Measurements from ENCODE around the gene CELA3B.
"Not testable (repeated sequence)": the region's sequence is repeated elsewhere in the genome, so short reads cannot be mapped to it uniquely, and the experiment has no call there.

Gene CELA3B

DNA sequence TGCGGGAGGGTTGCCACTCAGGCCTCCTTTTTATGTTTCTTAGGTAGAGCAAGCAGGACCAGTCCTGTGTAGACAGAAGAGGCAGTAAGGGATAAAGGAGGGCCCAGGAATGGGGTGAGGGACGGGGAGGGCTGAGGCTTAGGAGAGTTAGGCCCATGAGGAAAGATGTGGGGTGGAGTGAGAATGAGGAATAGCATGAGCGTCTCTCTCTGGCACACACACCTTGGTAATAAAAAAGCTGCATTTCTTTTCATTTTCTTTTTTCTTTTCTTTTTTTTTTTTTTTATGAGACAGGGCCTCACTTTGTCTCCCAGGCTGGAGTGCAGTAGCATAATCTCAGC is 32.1 kb upstream of the CELA3B start:
- DNase-seq: no peak

DNA sequence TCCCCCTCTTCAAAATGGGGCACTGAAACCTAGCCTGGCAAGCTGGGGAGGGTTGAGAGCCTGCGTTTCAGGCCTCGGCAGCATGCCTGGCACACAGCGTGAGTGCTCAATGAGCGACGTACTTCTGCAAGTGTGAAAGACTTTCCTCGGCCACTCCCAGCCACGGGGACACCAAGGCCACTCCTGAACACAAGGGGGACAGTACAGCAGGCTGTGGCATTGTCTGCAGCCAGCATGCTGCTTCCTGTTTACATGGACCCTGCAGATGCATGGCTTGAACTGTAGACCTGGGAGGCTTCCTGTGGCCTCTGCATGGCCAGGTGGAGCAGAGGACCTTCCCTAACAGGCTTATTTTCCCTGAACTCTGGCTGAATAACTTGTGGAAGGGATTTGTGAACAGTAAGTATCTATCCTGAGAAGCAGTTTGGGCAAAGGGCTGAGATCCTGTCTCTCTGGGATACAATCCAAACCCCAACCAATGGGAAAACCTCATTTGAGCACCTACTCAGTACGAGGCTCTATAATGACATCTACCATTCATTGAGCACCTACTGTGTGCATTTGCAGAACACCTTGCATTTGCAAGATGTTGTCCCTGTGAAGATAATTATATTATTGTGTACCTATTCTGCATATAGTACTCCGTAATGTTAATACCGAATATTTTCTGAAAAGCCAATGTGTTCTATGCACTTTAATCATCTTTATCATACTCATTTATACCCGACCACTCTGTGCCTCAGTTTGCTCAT is 29.8 kb upstream of the CELA3B start:
- no peak for DNase-seq

DNA sequence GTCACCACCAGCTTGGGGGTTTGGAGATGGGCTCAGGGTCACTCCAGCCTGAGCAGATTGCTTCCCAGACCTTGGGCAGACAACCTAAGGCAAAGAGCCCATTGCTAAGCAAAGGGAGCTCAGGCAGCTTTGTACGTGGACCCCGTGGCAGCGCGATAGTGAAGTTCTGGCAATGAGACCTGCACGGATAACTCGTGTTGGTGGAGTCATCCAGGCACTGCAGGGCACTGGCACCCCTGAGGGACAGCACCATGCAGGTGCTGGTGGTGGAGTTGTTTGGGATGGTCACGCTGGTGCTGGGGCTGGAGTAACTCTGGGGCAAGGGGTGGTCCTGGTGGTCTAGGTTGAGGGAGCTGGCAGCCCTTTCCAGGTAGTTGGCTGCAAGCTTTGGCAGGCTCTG is 26.1 kb upstream of the CELA3B start:
- no peak for DNase-seq

DNA sequence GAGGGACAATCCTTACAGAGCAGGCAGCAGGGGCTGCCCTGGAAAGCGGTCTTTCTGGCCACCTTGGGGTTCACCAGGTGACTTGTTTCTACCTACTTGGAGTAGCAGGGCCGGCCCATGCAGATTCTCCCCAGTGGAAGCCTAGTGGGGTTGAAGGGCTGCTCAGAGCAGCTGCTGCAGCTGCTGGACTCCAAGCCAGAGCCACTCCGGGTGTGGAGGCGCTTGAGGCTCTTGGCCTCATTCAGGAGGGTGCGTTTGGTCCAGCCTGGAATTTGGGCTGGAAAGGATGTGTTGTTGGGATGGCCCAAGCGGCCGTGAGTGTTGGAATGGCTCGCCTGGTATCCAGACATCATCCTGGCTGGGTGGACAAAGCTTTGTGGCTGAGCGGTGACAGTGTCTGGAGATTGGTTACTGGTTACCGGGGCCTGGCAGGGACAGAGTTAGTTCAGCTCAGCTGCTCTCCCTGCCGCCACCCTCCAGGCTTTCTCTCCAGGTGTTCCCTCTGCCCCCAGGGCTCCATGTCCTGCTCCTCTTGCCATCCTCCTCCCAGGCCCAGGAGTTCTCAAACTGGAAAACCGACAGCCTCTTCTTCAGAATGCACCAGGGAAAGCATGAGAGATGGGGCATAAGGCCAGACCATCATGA is 25.5 kb upstream of the CELA3B start:
- DNase-seq: no peak

DNA sequence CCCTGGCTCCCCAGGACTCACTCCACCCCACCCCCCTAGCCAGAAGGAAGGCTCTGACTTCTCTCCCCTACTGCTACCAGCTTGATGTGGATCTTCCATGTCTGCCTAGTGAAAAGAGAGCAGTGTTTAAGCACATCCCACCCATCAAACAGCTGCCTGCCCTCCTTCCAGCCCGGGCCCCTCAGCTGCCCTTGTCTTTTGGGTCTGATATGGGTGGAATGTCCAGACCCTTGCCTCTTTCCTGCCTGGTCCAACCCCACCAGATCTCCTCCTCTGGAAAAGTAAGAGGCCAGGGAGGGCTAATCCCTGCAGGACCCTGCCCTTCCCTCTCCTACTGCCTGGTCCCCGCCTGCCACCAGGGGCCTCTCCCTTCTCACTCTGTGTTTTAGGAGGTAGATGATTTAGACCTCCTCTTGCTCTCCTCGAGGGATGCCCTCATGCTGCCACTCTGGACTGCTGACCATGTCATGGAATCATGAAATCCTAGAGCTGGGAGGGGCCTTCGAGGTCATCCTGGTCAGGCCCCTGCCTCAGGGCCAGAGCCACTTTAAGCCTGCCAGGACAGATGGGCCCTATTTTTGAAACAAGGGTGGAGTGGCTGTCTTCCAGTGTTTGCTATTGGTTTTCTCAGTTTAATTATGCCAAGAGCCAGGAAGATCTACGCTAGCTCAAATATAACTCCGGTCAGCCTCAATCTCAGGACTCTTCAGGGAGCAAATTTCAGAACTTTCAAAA is 23.9 kb upstream of the CELA3B start:
- DNase-seq: no peak

DNA sequence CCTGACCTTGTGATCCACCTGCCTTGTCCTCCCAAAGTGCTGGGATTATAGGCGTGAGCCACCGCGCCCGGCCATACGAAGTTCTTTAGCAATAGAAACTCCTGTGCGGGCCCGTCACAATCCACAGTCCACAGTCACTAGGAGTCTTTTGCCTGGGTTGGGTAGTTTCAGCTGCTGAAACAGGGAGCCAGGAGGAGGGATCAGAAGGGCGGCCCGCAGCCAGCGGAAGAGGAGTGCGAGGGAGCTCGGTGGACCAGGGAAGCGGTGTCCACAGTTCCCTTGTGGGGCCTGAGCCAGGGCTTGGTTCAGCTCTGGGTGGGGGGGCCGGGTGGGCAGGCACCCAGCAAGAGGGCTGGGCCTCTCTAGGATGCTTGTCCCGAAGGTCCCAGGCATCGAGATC is 21.8 kb upstream of the CELA3B start:
- DNase-seq: no peak

DNA sequence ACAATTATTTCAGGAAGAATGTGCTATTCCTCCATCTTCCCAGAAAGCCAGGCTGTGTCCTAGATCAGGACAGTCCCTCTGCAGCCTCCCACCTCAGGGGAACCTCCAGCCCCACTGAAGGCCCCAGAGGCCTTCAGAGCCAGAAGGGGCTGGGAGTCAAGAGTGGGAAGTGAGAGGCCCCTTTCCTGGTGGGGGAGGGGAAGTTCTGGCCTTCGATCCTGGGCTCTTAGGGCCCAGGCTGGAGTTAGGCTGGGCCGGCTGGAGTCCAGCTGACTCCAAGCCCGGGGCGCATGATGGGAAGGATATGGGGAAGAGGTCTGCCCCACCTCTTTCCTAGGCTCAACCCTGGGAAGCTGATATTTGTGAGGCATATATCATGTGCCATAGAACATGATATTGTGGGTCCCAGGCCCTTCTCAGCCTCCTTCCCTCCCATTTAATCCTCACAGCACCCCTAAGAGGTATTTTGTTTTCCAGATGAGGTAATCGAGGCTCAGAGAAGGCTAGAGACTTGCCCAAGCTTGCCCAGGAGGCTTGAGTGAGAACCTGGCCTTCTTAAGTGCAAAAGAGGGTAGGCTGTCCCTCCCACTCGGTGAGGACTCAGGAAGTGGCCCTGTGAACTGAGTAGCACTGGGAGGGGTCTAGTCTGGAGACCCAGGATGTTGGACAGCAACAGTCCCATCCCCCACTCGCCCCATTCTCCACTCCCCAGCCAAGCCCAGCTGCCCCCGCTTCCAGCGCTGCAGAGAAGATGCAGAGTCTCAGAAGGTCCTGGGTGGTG is 21.1 kb upstream of the CELA3B start:
- no peak for DNase-seq

DNA sequence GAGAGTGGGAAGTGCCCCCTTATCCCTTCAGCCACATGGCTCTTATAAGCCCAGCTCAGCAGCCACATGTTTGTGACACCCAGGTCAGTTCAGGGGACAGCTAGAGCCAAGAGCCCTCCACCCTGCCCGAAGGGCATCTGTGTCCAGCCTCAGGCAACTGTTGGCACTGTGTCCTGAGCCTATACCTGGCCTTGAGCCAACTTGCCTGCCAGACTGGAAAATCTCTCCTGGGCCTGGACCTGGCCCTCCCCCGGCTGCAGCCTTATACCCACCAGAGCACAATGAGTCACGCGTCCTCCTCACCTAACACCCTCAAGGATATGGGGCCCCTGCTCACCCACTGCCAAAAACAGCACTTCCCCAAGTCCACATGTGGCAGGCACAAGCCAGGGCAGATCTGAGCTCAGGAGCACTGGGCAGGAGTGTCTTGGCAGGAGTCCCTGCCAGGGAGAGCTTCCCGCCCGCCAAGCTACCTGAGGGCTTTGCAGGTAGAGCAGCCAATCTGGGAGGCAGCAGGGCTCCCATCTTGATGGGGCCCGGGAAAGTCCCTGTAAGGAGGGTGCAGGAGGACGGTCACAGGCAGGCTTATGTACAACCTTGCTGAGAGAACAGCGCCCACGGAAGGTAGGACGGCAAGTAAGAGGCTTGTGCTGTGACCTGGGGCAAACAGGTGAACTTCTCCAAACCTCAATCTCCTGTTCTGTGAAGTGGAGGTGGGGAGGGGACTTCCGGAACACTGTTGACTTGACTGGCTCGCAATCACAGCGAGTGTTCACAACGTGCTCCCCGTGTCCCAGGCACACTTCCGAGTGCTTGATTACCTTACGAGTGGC is 19.9 kb upstream of the CELA3B start:
- no peak for DNase-seq

DNA sequence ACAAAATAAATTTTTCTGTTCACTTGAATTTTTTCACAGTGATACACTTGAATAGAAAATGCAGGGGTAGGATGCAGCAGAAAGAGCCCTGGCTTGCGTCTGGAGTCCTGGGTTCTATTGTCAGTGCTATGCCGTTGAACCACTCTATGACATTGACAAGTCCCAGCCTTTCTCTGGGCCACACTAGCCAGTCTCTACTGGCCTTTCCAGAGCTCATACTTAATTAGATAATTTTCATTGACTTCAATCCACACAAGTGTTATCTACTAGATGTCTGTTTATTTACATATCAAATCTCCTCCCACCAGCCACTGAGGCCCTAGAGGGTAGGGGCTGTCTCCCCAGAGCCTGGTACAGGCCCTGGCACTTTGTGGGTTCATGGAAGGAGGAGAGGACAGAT is 15.5 kb upstream of the CELA3B start:
- DNase-seq: no peak

DNA sequence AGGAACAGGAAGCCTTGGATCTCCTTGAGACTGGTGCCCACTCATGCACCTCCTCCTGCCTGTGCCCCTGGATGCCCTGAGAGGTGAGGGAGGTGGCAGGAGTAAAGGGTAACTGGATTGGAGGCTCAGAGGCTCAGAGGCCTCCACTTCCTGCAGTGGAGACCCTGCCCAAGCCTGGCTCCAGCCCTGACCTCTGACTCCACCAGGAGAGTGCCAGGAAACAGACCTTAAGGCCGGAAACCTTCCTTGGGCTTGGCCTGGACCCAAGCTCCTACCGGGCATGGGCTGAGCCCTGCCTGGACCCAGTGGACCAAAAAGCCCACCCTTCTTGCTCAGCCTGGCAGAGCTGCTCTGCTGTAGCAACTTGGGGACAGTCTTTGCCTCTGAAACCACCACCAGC is 15.0 kb upstream of the CELA3B start:
- DNase-seq: no peak

DNA sequence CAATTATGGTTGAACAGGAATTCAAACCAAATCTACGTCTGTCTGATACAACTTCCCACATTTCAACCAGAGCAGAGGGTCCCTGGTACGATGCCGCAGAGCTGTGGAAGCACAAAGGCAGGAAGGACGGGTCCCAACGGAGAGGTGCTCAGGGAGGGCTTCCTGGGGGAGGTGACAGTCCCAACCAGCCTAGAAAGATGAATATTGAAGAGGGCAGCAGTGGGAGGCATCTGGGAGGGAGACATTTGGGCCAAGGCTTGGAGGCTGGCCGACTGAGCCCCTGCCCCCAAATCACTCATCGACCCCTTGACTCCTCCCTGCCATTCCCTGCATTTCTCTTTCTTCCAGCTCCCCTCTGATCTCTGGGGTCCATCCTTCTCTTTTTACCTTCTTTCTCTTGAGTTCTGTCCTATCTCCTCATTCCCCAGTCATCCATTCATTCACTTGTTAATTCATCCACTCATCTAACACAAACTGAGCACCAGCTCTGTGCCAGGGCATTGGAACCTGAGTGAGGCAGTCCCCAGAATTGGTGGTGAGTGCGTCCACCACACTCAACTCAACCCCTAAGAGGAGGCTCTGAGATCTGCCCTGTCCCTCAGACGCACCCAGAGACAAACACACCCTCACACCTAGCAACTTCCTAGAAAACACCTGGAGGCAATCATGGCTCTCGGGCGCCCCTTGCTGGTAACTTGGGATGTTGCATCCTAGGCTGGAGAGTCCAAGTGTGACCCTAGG is 13.2 kb upstream of the CELA3B start:
- peak; percentile 90 for DNase-seq

DNA sequence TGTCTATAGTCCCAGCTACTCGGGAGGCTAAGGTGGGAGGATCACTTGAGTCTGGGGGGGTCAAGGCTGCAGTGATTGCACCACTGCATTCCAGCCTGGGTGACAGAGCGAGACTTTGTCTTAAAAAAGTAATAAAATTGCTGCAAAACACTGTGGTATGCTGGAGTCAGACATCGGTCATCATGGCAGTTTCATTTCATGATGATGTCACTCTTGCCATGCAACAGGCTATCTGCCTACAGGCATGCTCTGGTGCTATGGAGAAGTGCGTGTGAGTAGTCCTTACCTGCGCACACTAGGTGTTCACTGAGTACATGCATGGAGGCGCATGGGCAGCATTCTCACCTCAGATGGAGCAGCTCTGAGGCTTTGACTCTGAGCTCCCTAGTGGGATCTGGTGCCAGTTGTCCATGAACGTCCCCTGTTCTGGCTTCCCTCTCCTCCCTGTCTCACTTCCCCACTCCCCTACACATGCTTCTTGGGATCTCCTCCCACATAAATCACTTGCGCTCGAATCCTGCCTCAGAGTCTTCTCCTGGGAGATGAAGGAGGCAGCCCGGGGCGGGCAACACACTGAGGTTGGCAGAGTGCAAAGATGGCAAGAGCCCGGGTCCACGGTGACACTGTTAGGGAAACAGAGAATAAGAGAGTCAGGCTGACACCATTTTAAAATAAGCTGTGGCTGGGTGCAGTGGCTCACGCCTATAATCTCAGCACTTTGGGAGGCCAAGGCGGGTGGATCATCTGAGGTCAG is 10.4 kb upstream of the CELA3B start:
- no peak for DNase-seq

DNA sequence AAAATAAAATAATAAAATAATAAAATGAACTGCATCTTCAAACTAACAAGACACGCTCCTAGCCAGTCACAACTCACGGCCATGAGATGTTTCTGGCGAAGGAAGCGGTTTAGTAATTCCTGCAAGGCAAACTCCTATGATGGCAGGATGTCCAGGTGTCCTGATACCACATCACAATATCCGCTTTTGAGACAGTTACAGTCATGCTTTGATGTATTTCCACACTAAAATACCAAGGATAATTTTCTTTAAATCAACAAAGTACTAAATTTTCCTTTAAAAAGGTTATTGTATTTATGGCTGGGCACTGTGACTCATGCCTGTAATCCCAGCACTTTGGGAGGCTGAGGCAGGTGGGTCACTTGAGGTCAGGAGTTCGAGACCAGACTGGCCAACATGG is 9.6 kb upstream of the CELA3B start:
- not testable (repeated sequence) for DNase-seq

DNA sequence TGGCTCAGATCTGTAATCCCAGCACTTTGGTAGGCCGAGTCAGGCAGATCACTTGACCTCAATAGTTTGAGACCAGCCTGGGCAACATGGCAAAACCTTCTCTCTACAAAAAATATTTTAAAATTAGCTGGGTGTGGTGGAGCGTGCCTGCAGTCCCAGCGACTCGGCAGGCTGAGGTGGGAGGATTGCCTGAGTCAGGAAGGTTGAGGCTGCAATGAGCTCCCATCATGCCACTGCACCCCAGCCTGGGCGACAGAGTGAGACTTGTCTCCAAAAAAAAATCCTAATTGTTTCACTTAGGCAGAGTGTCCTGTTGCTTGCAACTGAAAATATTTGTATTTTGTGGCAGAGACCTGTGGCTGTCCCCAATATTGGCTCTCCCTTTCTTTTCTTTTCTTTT is 7.8 kb upstream of the CELA3B start:
- DNase-seq: not testable (repeated sequence)

DNA sequence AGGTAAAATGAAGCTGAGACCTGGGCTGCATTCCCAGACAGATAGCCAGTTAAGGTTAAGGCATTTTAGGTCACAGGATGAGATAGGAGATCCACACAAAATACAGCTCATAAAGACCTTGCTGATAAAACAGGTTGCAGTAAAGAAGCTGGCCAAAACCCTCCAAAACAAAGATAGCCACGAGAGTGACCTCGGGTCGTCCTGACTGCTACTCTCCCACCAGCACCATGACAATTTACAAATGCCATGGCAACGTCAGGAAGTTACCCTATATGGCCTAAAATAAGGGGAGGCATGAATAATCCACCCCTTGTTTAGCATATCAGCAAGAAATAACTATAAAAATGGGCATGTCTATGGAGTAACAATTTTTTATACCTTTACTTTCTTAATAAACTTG is 6.3 kb upstream of the CELA3B start:
- DNase-seq: not testable (repeated sequence)

DNA sequence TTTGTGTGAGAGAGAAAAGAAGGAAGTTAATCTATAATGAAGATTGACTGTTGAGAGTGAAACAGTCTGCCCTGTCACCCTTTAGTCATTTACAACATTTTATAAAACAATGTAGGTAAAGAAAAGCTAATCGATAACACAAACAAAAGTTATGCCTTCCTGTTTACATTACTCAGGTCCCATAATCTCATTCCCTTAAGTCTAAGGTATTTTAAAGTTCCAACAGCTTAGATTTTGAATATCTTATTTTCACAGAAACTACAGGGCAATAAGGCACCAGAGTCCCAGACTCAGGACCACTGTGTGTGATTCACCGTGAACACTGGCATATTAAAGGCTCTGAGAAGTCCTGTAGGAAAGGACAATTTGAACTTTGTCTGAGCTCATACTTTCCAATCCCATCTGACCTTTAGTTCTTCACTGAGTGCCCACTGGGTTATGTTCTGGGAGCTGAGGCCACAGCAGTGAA is 3.8 kb upstream of the CELA3B start:
- DNase-seq: not testable (repeated sequence)

DNA sequence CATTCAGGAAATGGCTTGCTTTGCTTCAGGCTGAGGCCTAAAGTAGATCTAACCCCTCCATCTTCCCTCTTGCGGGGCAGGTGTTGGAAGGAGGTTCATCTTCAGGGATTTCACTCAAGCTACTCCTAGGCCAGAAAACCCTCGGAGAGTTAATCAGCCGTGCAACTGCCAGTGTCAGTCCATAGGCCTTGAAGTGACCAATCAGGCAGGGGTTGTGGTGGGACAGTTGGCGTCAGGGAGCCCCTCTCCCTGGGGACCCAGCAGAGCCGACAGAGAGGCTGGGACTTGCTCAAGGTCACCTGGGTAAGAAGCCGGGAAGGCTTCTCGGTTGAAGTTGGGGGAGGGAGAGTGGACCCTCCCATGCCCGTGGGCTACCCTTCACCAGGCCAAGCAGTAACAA is 2.9 kb upstream of the CELA3B start:
- not testable (repeated sequence) for DNase-seq

DNA sequence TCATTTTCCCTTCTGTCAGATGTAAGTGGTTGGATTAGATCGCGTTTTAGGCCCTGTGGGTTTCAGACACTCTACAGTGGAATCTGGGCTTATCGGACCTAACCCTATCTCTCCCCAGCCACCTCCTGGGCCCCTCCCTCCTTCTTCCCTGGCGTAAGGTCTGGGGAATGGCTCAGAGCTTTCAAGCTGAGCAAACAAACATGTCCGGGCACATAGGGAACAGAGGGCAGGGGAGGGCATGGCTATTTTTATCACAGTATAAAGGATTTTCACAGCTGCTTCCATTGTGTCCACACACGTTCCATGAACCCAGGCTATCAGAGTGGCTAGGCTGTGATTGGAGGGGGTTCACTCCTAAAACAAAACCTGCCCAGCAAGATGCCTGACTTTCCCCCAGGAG is 2.1 kb upstream of the CELA3B start:
- DNase-seq: not testable (repeated sequence)

DNA sequence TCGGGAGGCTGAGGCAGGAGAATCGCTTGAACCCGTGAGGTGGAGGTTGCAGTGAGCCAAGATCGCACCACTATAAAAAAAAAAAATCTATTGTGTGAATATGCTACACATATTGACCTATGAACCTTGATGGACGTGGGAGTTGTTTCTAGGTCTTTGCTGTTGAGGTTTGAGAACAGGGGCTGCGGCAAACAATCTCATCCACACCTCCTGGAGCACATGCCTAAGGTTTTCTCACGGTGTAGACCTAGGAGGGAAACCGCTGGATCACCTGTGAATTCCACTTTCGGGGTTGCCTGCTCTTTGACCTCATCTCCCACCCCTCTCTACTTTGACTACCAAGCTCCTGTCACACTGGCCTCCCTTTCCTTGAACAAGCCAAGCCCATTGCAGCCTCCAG is 1.5 kb upstream of the CELA3B start:
- DNase-seq: not testable (repeated sequence)

DNA sequence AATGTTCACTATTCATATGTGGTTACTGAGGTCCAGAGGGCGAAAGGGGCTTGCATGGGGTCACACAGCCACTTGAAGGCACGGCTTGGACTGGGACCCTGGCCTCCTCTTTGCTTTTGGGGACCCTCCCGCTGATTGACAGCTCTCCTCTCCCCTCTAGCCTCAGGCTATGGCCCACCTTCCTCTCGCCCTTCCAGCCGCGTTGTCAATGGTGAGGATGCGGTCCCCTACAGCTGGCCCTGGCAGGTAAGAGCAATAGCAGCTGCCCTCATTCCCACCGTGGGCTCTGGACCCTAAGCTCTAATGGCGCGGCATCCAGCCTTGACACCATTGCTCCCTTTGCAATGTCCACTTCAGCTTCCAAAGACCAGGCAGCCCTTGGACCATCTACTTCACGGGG is 1.4 kb downstream of the CELA3B start:
- not testable (repeated sequence) for DNase-seq

Data from eye (tissue), 1 donor.